GM23248 (cell line): ENCODE results near the gene CCDC197. TPM values are rescaled to one million over a fixed set of nuclear protein-coding genes. Genes with fewer than 3 reads are reported as not detected.
A peak's percentile ranks its signal among the peaks of the same experiment; 100 is the strongest.

Source experiments
- DNase-seq: peaks from one replicate; pipeline ENCODE4 v3.0.0-alpha.2; 2015
- H2AFZ ChIP-seq: fragments of 200-600 bp; sonication (generic); 2 replicates; pipeline ENCODE4 v1.6.1; 2016; ENCODE audit warnings: antibody characterized with exemption
- H3F3A ChIP-seq: fragments of 200-600 bp; sonication (generic); 2 replicates; pipeline ENCODE4 v1.6.1; 2016; ENCODE audit warnings: mild to moderate bottlenecking, antibody characterized with exemption, mixed run types; ENCODE audit not compliant: insufficient read depth
- H3K27ac ChIP-seq: fragments of 200-600 bp; sonication (generic); 2 replicates; pipeline ENCODE4 v1.5.1; 2016; ENCODE audit warnings: mild to moderate bottlenecking
- H3K27me3 ChIP-seq: fragments of 200-600 bp; sonication (generic); replicated peaks from 2 replicates; pipeline ENCODE4 v1.6.1; 2016; ENCODE audit warnings: mild to moderate bottlenecking; ENCODE audit not compliant: insufficient read depth
- H3K36me3 ChIP-seq: fragments of 200-600 bp; sonication (generic); 2 replicates; pipeline ENCODE4 v1.6.1; 2016; ENCODE audit warnings: low read depth, mild to moderate bottlenecking
- H3K4me1 ChIP-seq: fragments of 200-600 bp; sonication (generic); 2 replicates; pipeline ENCODE4 v1.6.1; 2016; ENCODE audit warnings: mild to moderate bottlenecking; ENCODE audit not compliant: insufficient read depth
- H3K4me2 ChIP-seq: fragments of 200-600 bp; sonication (generic); one replicate; pipeline ENCODE4 v1.6.1; 2016; ENCODE audit warnings: mild to moderate bottlenecking; ENCODE audit not compliant: unreplicated experiment
- H3K4me3 ChIP-seq: fragments of 200-600 bp; sonication (generic); 2 replicates; pipeline ENCODE4 v1.5.1; 2016; ENCODE audit warnings: mild to moderate bottlenecking
- H3K79me2 ChIP-seq: fragments of 200-600 bp; sonication (generic); 2 replicates; pipeline ENCODE4 v1.6.1; 2016; ENCODE audit warnings: mild to moderate bottlenecking; ENCODE audit not compliant: insufficient read depth
- H3K9ac ChIP-seq: fragments of 200-600 bp; sonication (generic); 2 replicates; pipeline ENCODE4 v1.6.1; 2016; ENCODE audit warnings: mild to moderate bottlenecking
- H3K9me2 ChIP-seq: fragments of 200-600 bp; sonication (generic); 2 replicates; pipeline ENCODE4 v1.6.1; 2016; ENCODE audit warnings: mixed run types, mild to moderate bottlenecking, moderate library complexity; ENCODE audit not compliant: insufficient read depth
- H3K9me3 ChIP-seq: fragments of 200-600 bp; sonication (generic); one replicate; pipeline ENCODE4 v1.6.1; 2017; ENCODE audit warnings: low read depth
- H4K20me1 ChIP-seq: fragments of 200-600 bp; sonication (generic); 2 replicates; pipeline ENCODE4 v1.6.0; 2016; ENCODE audit not compliant: insufficient read depth
- EZH2 ChIP-seq: fragments of 200-600 bp; sonication (generic); IDR thresholded peaks from 2 replicates; pipeline ENCODE4 v1.6.1; 2018; ENCODE audit warnings: antibody characterized with exemption, mild to moderate bottlenecking; ENCODE audit not compliant: insufficient read depth, poor library complexity, severe bottlenecking
- EZH2phosphoT487 ChIP-seq: fragments of 200-600 bp; sonication (generic); IDR thresholded peaks from 2 replicates; pipeline ENCODE4 v1.6.1; 2018; ENCODE audit warnings: antibody characterized with exemption, moderate library complexity, mild to moderate bottlenecking, low read depth; ENCODE audit not compliant: insufficient read depth
- WGBS, 2 experiments: methylation state at CpG; one replicate each; pipeline ENCODE4 v1.1.6; 2015 to 2017; ENCODE audit warnings: low lambda C conversion rate in 2 of 2, low coverage in 1 of 2; ENCODE audit errors: missing lambda C conversion rate in 2 of 2; 5-methylcytosine and 5-hydroxymethylcytosine counted together
- in situ Hi-C: fragments of 300-500 bp; cut with MboI; formaldehyde crosslinking; loops from 2 replicates; pipeline ENCODE4 v1.15.0; 2020
- polyA plus RNA-seq: library from polyadenylated mRNA; unstranded; fragments of >200 nt; fragmentation: Nextera tagmentation; extraction: Ambion mirVana; gene quantifications from 2 replicates; pipeline ENCODE4 v1.2.1, GENCODE V29; 2016
- total RNA-seq: library from RNA; depleted of rRNA; stranded (reverse); fragments of >200 nt; shearing (Covaris generic); gene quantifications from 2 replicates; pipeline ENCODE4 v1.2.3, GENCODE V29; 2014

Gene CCDC197
- total and polyA plus RNA-seq, 2 experiments from 2014 or later: not detected

DNA sequence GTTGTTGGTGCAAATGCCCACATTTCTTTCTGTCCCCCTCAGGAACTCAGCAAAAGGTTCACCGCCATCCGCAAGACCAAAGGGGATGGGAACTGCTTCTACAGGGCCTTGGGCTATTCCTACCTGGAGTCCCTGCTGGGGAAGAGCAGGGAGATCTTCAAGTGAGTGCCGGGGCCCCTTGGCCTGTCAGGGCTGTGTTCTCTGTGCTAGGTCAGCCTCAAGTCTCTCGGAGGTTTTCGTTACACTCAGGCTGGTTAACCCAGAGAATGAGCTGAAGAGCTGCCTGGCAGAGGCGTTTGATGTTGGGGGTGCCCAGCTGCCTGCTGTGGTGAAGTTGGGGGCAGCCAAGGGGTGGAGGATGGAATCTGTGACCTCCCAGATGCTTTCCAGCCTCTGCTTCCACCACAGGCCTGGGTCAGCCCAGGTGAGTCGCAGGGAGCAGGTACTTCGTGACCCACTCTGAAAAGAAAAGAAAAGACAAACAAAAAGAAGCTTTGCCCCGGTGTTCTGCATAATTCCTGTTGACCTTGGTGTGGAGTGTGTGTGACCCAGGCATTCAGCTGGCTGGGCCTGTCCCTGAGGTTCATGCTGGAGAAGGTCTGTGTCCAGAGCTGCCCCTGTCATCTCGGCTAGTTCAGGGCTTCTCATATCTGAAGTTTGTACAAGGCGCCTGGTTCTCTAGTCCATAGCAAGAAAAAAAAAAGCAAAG is 42.0 kb downstream of the CCDC197 start:
- in situ Hi-C loops: no loop called here
- Histone ChIP-seq H3K27me3 (no peaks in the 10 kb centered on the region), H3K27ac (no peak overlapping the region), H3K79me2 (no peaks in the 10 kb centered on the region), H3K9me3 (no peaks in the 10 kb centered on the region), H3K36me3 (no peaks in the 10 kb centered on the region), H3K9ac (no peak overlapping the region), H3K4me2 (no peak overlapping the region), H3F3A (no peaks in the 10 kb centered on the region), H3K9me2 (no peaks in the 10 kb centered on the region), H4K20me1 (no peaks in the 10 kb centered on the region), H3K4me3 (no peak overlapping the region), H3K4me1 (peaks cover 5% of the 10 kb centered on the region; the same call in 1 of the 2 replicates), H2AFZ (no peak overlapping the region)
- DNase-seq: no peak
- TF ChIP-seq EZH2 (no peak), EZH2phosphoT487 (no peak)
- WGBS, 2 experiments: 87 to 90% methylated on average over 11 of the region's 11 CpGs

DNA sequence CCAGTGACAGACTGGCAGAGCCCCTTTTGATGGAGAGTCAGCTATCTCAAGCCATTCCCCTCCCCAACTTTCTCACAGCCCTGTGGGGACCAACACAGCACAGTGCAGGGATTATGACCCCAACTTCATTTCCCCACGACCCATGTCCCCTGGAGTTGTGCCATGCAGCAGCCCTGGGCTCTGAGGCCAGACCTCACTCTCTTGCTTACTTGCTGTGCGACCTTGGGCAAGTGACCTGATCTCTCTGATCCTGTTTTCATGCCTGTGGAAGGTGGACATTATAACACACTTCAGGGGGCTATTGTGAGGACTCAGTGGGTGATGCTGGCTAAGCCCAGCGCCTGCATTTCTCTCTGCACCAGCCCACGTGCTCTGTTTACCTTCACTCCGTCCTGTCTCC is 43.1 kb downstream of the CCDC197 start:
- Histone ChIP-seq H3K4me1 (peaks cover 5% of the 10 kb centered on the region; the same call in 1 of the 2 replicates), H3F3A (no peaks in the 10 kb centered on the region), H3K27me3 (no peaks in the 10 kb centered on the region), H3K4me3 (no peak overlapping the region), H2AFZ (no peak overlapping the region), H3K27ac (no peak overlapping the region), H3K9ac (no peak overlapping the region), H3K36me3 (no peaks in the 10 kb centered on the region), H3K4me2 (no peak overlapping the region), H3K9me2 (no peaks in the 10 kb centered on the region), H4K20me1 (no peaks in the 10 kb centered on the region), H3K9me3 (no peaks in the 10 kb centered on the region), H3K79me2 (no peaks in the 10 kb centered on the region)
- 77 to 79% methylated on average over 5 of the region's 5 CpGs for WGBS, 2 experiments
- no peak for DNase-seq
- in situ Hi-C loops: no loop called here
- TF ChIP-seq EZH2 (no peak), EZH2phosphoT487 (no peak)

DNA sequence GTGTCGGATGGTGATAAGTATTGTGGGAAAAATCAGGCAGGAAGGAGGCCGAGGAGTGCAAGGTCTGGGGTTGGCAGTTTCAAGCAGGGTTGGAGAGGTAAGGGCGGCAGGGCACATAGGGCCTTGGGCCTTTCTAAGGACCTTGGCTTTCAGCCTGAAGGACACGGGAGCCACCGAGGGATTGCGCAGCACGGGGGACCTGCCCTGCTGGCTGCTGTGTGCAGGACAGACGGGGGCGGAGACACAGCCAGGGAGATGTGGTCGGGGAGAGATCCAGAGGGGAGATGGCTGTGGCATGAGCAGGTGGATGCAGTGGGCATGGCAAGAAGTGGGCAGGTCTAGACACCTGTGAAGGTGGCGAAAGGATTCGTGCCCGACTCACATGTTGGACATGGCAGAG is 43.7 kb downstream of the CCDC197 start:
- Histone ChIP-seq H3K4me3 (no peak overlapping the region), H3K9me3 (no peaks in the 10 kb centered on the region), H4K20me1 (no peaks in the 10 kb centered on the region), H2AFZ (no peak overlapping the region), H3K79me2 (no peaks in the 10 kb centered on the region), H3K27ac (no peak overlapping the region), H3K4me1 (peaks cover 5% of the 10 kb centered on the region; the same call in 1 of the 2 replicates), H3K9me2 (no peaks in the 10 kb centered on the region), H3K36me3 (no peaks in the 10 kb centered on the region), H3F3A (no peaks in the 10 kb centered on the region), H3K27me3 (no peaks in the 10 kb centered on the region), H3K4me2 (no peak overlapping the region), H3K9ac (no peak overlapping the region)
- TF ChIP-seq EZH2 (no peak), EZH2phosphoT487 (no peak)
- in situ Hi-C loops: no loop called here
- no peak for DNase-seq
- WGBS, 2 experiments: 94% methylated on average over 13 of the region's 13 CpGs

DNA sequence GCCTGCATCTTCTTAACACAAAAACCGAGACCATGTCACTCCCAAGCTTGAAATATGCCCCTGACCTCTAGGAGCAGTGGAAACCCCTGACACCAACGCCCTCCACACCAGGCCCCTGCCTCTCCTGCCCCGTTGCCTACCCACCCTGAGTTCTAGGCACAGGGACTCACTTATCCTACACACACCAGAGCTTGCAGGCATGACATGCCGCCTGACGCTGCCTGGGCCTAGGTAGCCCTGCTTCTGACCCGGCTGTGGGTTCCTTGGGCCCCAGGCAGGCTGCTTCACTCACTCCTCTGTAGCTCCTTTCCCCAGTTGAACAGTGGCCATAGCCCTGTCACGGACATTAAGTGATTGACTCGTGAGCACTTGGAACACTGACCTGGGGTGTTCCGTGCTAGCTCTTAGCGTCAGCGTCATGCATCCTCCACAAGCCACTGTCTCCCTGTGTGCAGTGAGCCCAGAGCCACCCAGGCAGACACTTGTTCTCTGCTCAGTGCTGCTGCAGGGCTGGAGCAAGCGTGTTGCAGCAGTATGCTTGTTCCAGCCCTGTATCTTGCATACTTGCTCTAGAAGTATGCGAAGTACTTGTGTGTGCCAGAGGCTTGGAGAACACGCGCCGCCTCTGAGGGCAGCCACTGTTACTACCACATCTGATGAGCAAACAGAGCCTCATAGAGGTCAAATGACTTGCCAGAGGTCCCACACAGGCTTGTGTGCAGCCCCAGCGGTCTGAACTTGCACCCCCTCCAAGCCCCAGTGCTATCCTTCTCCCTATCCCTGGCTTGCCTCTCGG is 44.6 kb downstream of the CCDC197 start:
- H3F3A ChIP-seq: no peaks in the 10 kb centered on the region
- 36 to 42% methylated on average over 18 of the region's 18 CpGs for WGBS, 2 experiments
- H3K9me3 ChIP-seq: no peaks in the 10 kb centered on the region
- H3K27me3 ChIP-seq: no peaks in the 10 kb centered on the region
- in situ Hi-C loops: no loop called here
- TF ChIP-seq EZH2phosphoT487 (no peak), EZH2 (no peak)
- no peak overlapping the region for H3K4me3 ChIP-seq
- H3K79me2 ChIP-seq: no peaks in the 10 kb centered on the region
- no peak overlapping the region for H3K27ac ChIP-seq
- DNase-seq: peak; percentile 89
- H2AFZ ChIP-seq: no peak overlapping the region
- H3K9ac ChIP-seq: no peak overlapping the region
- H3K4me1 ChIP-seq: peaks cover 5% of the 10 kb centered on the region; the same call in 1 of the 2 replicates
- H3K36me3 ChIP-seq: no peaks in the 10 kb centered on the region
- no peaks in the 10 kb centered on the region for H4K20me1 ChIP-seq
- H3K9me2 ChIP-seq: no peaks in the 10 kb centered on the region
- H3K4me2 ChIP-seq: no peak overlapping the region
